Measurements from ENCODE around the gene PLAC1.
A peak's percentile ranks its signal among the peaks of the same experiment; 100 is the strongest.

The PLAC1 gene

GRCh38 chrX:134570899-134571298 is 87.4 kb downstream of the PLAC1 start:
- H3K27ac ChIP-seq (ENCODE audit: low read length), result no peak overlapping the region
- H3K9me3 ChIP-seq (ENCODE audit: control insufficient read depth, low read depth, low read length), result peaks cover 16% of the 10 kb centered on the region
- H3K27me3 ChIP-seq (ENCODE audit: control insufficient read depth, insufficient read depth, low read length), result peaks cover 14% of the 10 kb centered on the region

DNA sequence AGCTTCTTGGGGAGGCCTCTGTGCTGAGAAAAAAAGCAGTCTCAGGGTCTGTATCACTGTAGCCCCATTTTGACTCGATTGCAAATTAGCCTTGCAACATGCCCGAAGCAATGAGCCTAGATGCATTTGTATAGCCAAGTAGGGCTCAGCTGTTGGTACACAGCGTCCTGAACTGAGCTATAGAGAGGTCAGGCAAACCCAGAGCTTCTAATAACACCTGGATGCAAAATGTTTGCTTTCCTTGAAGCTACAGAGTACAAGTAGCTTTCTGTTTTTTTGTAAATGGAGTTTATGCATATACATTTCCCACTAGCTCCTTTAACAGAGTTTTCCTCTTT is 87.8 kb downstream of the PLAC1 start:
- Histone ChIP-seq H3K4me1 (ENCODE audit: control insufficient read depth, low read depth, low read length) (peaks cover 13% of the 10 kb centered on the region), H3K27ac (ENCODE audit: low read length) (no peak overlapping the region), H3K9ac (ENCODE audit: low read length) (no peak overlapping the region), H3K4me3 (ENCODE audit: low read length) (no peak overlapping the region), H3K27me3 (ENCODE audit: control insufficient read depth, insufficient read depth, low read length) (peaks cover 14% of the 10 kb centered on the region), H3K36me3 (ENCODE audit: control insufficient read depth, low read depth, low read length) (no peaks in the 10 kb centered on the region), H3K9me3 (ENCODE audit: control insufficient read depth, low read depth, low read length) (peaks cover 16% of the 10 kb centered on the region)

More at GRCh38 chrX:134570899-134571298, 87.4 kb downstream of the PLAC1 start:
- H3K4me3 ChIP-seq (ENCODE audit: low read length), result no peak overlapping the region
- no peak overlapping the region for H3K9ac ChIP-seq (ENCODE audit: low read length)
- peaks cover 13% of the 10 kb centered on the region for H3K4me1 ChIP-seq (ENCODE audit: control insufficient read depth, low read depth, low read length)
- H3K36me3 ChIP-seq (ENCODE audit: control insufficient read depth, low read depth, low read length), result no peaks in the 10 kb centered on the region

GRCh38 chrX:134569306-134569705 is 89.0 kb downstream of the PLAC1 start:
- H3K9me3 ChIP-seq (ENCODE audit: control insufficient read depth, low read depth, low read length), result peaks cover 16% of the 10 kb centered on the region
- peaks cover 13% of the 10 kb centered on the region for H3K4me1 ChIP-seq (ENCODE audit: control insufficient read depth, low read depth, low read length)
- no peak overlapping the region for H3K27ac ChIP-seq (ENCODE audit: low read length)
- peaks cover 14% of the 10 kb centered on the region for H3K27me3 ChIP-seq (ENCODE audit: control insufficient read depth, insufficient read depth, low read length)
- no peak overlapping the region for H3K4me3 ChIP-seq (ENCODE audit: low read length)
- H3K36me3 ChIP-seq (ENCODE audit: control insufficient read depth, low read depth, low read length), result no peaks in the 10 kb centered on the region
- no peak overlapping the region for H3K9ac ChIP-seq (ENCODE audit: low read length)

DNA sequence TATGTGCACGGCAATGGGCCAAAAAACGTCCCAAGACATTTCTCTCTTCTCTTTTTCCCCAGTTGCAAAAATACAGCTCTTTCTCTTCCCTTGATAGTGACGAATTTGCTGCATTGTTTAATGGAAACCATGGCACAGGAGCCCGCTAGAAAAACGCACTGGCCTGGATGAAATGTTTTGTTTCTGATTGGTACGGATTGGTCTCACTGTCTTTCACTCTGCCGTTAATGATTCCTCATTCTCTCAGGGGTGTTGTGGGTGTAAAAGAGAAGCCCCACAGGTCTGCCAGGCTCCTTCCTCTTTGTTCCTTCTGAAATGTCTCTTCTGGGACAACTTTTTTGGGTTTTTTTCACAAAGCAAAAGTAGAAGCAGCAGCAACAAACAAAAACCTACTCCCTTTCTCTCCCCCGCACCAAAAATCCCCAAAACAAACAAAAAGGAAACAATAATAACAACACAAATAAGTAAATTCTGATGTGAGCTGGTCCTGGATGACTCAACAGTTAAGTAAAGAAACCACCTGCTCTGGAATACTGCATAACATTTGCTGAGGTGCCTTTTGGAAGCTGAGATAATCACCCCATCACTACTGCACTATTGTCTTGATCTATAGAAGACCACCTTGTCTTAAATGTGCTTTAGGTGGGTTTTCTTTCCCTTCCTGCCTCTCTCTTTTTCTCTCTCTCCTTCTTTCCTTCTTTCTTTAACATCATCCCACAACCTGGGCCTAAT is 89.8 kb downstream of the PLAC1 start:
- peaks cover 13% of the 10 kb centered on the region for H3K4me1 ChIP-seq (ENCODE audit: control insufficient read depth, low read depth, low read length)
- no peak overlapping the region for H3K9ac ChIP-seq (ENCODE audit: low read length)
- no peak overlapping the region for H3K4me3 ChIP-seq (ENCODE audit: low read length)
- H3K36me3 ChIP-seq (ENCODE audit: control insufficient read depth, low read depth, low read length), result no peaks in the 10 kb centered on the region
- no peak overlapping the region for H3K27ac ChIP-seq (ENCODE audit: low read length)
- peaks cover 14% of the 10 kb centered on the region for H3K27me3 ChIP-seq (ENCODE audit: control insufficient read depth, insufficient read depth, low read length)
- H3K9me3 ChIP-seq (ENCODE audit: control insufficient read depth, low read depth, low read length), result peaks cover 16% of the 10 kb centered on the region

GRCh38 chrX:134566506-134566905 is 91.8 kb downstream of the PLAC1 start:
- Histone ChIP-seq H3K36me3 (ENCODE audit: control insufficient read depth, low read depth, low read length) (no peaks in the 10 kb centered on the region), H3K4me1 (ENCODE audit: control insufficient read depth, low read depth, low read length) (peaks cover 6% of the 10 kb centered on the region), H3K4me3 (ENCODE audit: low read length) (no peak overlapping the region), H3K27ac (ENCODE audit: low read length) (no peak overlapping the region), H3K9ac (ENCODE audit: low read length) (no peak overlapping the region), H3K27me3 (ENCODE audit: control insufficient read depth, insufficient read depth, low read length) (peaks cover 5% of the 10 kb centered on the region), H3K9me3 (ENCODE audit: control insufficient read depth, low read depth, low read length) (peaks cover 12% of the 10 kb centered on the region)

DNA sequence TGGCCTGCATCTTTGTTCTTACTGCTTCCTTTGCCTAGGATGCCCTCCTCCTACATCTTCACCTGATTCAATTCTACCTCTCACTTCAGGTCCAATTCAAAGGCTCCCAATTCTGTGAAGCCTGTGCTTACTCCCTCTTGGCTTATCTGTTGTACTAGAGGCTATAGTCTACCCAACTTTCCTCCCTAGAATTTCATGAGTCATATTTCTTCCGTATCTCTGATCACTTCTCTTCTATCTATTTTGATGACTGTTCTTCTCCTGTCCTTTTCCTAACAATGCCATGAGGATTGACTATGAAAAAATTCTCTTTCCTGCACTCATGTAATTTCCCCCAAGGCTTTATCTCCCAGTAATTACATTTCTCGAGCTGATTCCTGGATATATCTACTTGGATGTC is 96.3 kb downstream of the PLAC1 start:
- Histone ChIP-seq H3K36me3 (ENCODE audit: control insufficient read depth, low read depth, low read length) (no peaks in the 10 kb centered on the region), H3K27ac (ENCODE audit: low read length) (no peak overlapping the region), H3K27me3 (ENCODE audit: control insufficient read depth, insufficient read depth, low read length) (no peaks in the 10 kb centered on the region), H3K9ac (ENCODE audit: low read length) (no peak overlapping the region), H3K4me1 (ENCODE audit: control insufficient read depth, low read depth, low read length) (peaks cover 5% of the 10 kb centered on the region), H3K4me3 (ENCODE audit: low read length) (no peak overlapping the region), H3K9me3 (ENCODE audit: control insufficient read depth, low read depth, low read length) (no peaks in the 10 kb centered on the region)

- H3K36me3 ChIP-seq (ENCODE audit: control insufficient read depth, low read depth, low read length), result no peaks in the 10 kb centered on the region
- no peaks in the 10 kb centered on the region for H3K9me3 ChIP-seq (ENCODE audit: control insufficient read depth, low read depth, low read length)
- no peak overlapping the region for H3K4me3 ChIP-seq (ENCODE audit: low read length)
- H3K27me3 ChIP-seq (ENCODE audit: control insufficient read depth, insufficient read depth, low read length), result peaks cover 8% of the 10 kb centered on the region
- H3K9ac ChIP-seq (ENCODE audit: low read length), result no peak overlapping the region
- H3K27ac ChIP-seq (ENCODE audit: low read length), result no peak overlapping the region
- peaks cover 5% of the 10 kb centered on the region for H3K4me1 ChIP-seq (ENCODE audit: control insufficient read depth, low read depth, low read length)
Observed at GRCh38 chrX:134558133-134558532, 100.1 kb downstream of the PLAC1 start.

GRCh38 chrX:134554291-134554690 is 104.0 kb downstream of the PLAC1 start:
- Histone ChIP-seq H3K9me3 (ENCODE audit: control insufficient read depth, low read depth, low read length) (no peaks in the 10 kb centered on the region), H3K27ac (ENCODE audit: low read length) (no peak overlapping the region), H3K4me1 (ENCODE audit: control insufficient read depth, low read depth, low read length) (peaks cover 14% of the 10 kb centered on the region), H3K4me3 (ENCODE audit: low read length) (no peak overlapping the region), H3K36me3 (ENCODE audit: control insufficient read depth, low read depth, low read length) (no peaks in the 10 kb centered on the region), H3K27me3 (ENCODE audit: control insufficient read depth, insufficient read depth, low read length) (peaks cover 44% of the 10 kb centered on the region), H3K9ac (ENCODE audit: low read length) (no peak overlapping the region)

DNA sequence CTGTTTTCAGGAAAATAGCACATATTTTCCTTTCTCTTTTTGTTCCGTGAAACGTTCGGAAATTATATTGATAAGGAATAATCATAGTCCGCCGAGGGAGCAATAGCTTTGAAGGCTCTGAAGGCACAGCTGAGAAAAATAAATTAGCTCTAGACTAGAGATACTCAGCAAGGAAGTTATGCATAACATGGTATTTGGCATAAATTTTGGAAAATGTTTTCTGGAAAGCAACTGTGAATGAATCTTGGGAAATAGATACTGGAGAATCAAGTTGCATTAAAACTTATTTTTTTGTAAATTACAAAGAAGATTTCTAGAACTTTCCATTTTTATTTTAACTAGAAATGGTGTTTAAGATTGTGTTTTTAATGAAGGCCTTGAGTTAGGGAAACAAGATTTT is 105.9 kb downstream of the PLAC1 start:
- Histone ChIP-seq H3K27ac (ENCODE audit: low read length) (no peak overlapping the region), H3K9me3 (ENCODE audit: control insufficient read depth, low read depth, low read length) (no peaks in the 10 kb centered on the region), H3K4me1 (ENCODE audit: control insufficient read depth, low read depth, low read length) (peaks cover 8% of the 10 kb centered on the region), H3K27me3 (ENCODE audit: control insufficient read depth, insufficient read depth, low read length) (peaks cover 56% of the 10 kb centered on the region), H3K36me3 (ENCODE audit: control insufficient read depth, low read depth, low read length) (no peaks in the 10 kb centered on the region), H3K4me3 (ENCODE audit: low read length) (no peak overlapping the region), H3K9ac (ENCODE audit: low read length) (no peak overlapping the region)

DNA sequence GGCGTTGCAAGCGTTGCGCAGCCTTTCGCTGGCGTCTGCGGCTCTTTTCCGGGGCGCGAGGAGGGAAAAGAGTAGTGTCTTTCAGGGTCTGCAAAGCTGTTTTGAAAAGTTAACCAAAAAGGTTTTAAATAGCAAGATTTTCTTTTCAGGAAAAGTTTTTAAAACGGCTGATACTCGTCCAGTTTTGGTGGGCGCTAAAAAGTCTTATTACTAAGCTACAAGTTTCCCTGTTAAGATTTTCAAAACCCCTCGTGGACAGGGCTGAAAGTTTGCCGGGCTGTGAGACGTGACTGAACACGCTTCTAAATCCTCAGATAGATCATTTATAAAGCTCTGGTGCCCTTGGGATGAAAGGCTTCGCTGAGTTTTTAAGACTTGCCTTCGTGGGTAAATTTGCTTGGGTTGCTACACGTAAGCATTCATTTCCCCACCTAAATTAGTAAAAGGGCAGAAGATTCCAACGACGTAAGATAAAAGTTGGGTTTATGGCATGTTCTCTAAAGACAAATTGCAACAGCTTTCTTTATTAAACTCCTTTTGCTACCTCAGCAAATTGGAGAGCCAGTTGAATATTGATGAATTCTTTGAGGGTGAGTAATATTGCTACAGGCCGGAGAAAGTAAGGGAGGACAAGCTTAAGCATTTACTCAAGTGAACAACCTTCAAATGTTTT is 106.8 kb downstream of the PLAC1 start:
- Histone ChIP-seq H3K4me1 (ENCODE audit: control insufficient read depth, low read depth, low read length) (peaks cover 8% of the 10 kb centered on the region), H3K9ac (ENCODE audit: low read length) (no peak overlapping the region), H3K36me3 (ENCODE audit: control insufficient read depth, low read depth, low read length) (no peaks in the 10 kb centered on the region), H3K27me3 (ENCODE audit: control insufficient read depth, insufficient read depth, low read length) (peaks cover 64% of the 10 kb centered on the region), H3K27ac (ENCODE audit: low read length) (no peak overlapping the region), H3K9me3 (ENCODE audit: control insufficient read depth, low read depth, low read length) (no peaks in the 10 kb centered on the region), H3K4me3 (ENCODE audit: low read length) (peak overlapping the region; percentile 59)

- Histone ChIP-seq H3K4me1 (ENCODE audit: control insufficient read depth, low read depth, low read length) (peaks cover 14% of the 10 kb centered on the region), H3K27ac (ENCODE audit: low read length) (no peak overlapping the region), H3K36me3 (ENCODE audit: control insufficient read depth, low read depth, low read length) (no peaks in the 10 kb centered on the region), H3K9ac (ENCODE audit: low read length) (peak overlapping the region; percentile 41), H3K4me3 (ENCODE audit: low read length) (peak overlapping the region; percentile 59), H3K27me3 (ENCODE audit: control insufficient read depth, insufficient read depth, low read length) (peaks cover 89% of the 10 kb centered on the region), H3K9me3 (ENCODE audit: control insufficient read depth, low read depth, low read length) (no peaks in the 10 kb centered on the region)
Observed at GRCh38 chrX:134548257-134549201, 109.7 kb downstream of the PLAC1 start.

All from iPS-18a (cell line).